ENCODE measurements around the gene A3GALT2. TPM values are rescaled to one million over a fixed set of nuclear protein-coding genes. Genes with fewer than 3 reads are reported as not detected.

Gene A3GALT2
- polyA plus RNA-seq, 3 donors, result not detected

- Mint-ChIP-seq H3K36me3 (peaks cover 61 to 73% of the 10 kb centered on the region in 2 donors), H3K9me3 (peaks cover 0 to 7% (median 3%) of the 10 kb centered on the region in 7 donors), H3K4me1 (no peaks in the 10 kb centered on the region), H3K27me3 (ENCODE audit: low read depth in 3 of 3) (no peaks in the 10 kb centered on the region), H3K27ac (no peak overlapping the region), H3K4me3 (no peak overlapping the region)
- Histone ChIP-seq H3K4me2 (replicated peaks; ENCODE audit: extremely low read depth, low read length, poor library complexity, severe bottlenecking) (no peak overlapping the region), H3K4me1 (ENCODE audit: control insufficient read depth in 1 of 2, insufficient read depth in 2 of 2, low read length in 2 of 2) (no peaks in the 10 kb centered on the region), H3K79me2 (ENCODE audit: insufficient read depth, low read length) (no peaks in the 10 kb centered on the region), H3K4me3 (replicated peaks in 1 of 3; ENCODE audit: low read depth in 2 of 3, low read length in 3 of 3) (no peak overlapping the region), H3K9me3 (replicated peaks in 1 of 2; ENCODE audit: control insufficient read depth in 1 of 2, insufficient read depth in 1 of 2, low read length in 2 of 2) (no peaks in the 10 kb centered on the region), H3K36me3 (replicated peaks in 1 of 2; ENCODE audit: control insufficient read depth in 1 of 2, insufficient read depth in 2 of 2, low read length in 2 of 2) (peaks cover 41 to 73% of the 10 kb centered on the region in 2 donors), H3K27ac (ENCODE audit: low read depth in 1 of 2, low read length in 2 of 2) (no peak overlapping the region), H3K9ac (ENCODE audit: insufficient read depth, low read length, poor library complexity, severe bottlenecking) (no peak overlapping the region), H4K20me1 (ENCODE audit: insufficient read depth, low read length) (peaks cover 37% of the 10 kb centered on the region), H3K27me3 (ENCODE audit: control insufficient read depth in 2 of 2, insufficient read depth in 2 of 2, low read length in 2 of 2) (no peaks in the 10 kb centered on the region), H2AFZ (ENCODE audit: insufficient read depth, low read depth, low read length, poor library complexity, severe bottlenecking) (no peak overlapping the region)
- 100% methylated on average over 2 of the region's 3 CpGs for WGBS (ENCODE audit: insufficient coverage)
- intact Hi-C loops (cut with micrococcal nuclease), result no loop called here
- no peak for TF ChIP-seq CTCF (IDR thresholded peaks at IDR 0.05)
- no peak for DNase-seq
These were observed 31.1 kb downstream of the A3GALT2 start for GRCh38 chr1:33289858-33290154.

GRCh38 chr1:33288976-33289857 lies 31.7 kb downstream of the A3GALT2 start:
- no peak overlapping the region for H3K27ac ChIP-seq (ENCODE audit: low read depth in 1 of 2, low read length in 2 of 2)
- H4K20me1 ChIP-seq (ENCODE audit: insufficient read depth, low read length), result peaks cover 32% of the 10 kb centered on the region
- no peaks in the 10 kb centered on the region for H3K9me3 ChIP-seq (replicated peaks in 1 of 2; ENCODE audit: control insufficient read depth in 1 of 2, insufficient read depth in 1 of 2, low read length in 2 of 2)
- peak overlapping the region in 2 of 7 donors; percentile 3 to 30 for H3K27ac Mint-ChIP-seq
- intact Hi-C loops (cut with micrococcal nuclease), result no loop called here
- H3K4me3 ChIP-seq (replicated peaks in 1 of 3; ENCODE audit: low read depth in 2 of 3, low read length in 3 of 3), result no peak overlapping the region
- no peak for TF ChIP-seq CTCF (IDR thresholded peaks at IDR 0.05)
- H3K9ac ChIP-seq (ENCODE audit: insufficient read depth, low read length, poor library complexity, severe bottlenecking), result no peak overlapping the region
- no peak overlapping the region for H2AFZ ChIP-seq (ENCODE audit: insufficient read depth, low read depth, low read length, poor library complexity, severe bottlenecking)
- no peaks in the 10 kb centered on the region for H3K79me2 ChIP-seq (ENCODE audit: insufficient read depth, low read length)
- no peak overlapping the region for H3K4me2 ChIP-seq (replicated peaks; ENCODE audit: extremely low read depth, low read length, poor library complexity, severe bottlenecking)
- H3K27me3 Mint-ChIP-seq (ENCODE audit: low read depth in 3 of 3), result no peaks in the 10 kb centered on the region
- H3K4me1 ChIP-seq (ENCODE audit: control insufficient read depth in 1 of 2, insufficient read depth in 2 of 2, low read length in 2 of 2), result no peaks in the 10 kb centered on the region
- no peak overlapping the region for H3K4me3 Mint-ChIP-seq
- H3K36me3 Mint-ChIP-seq, result peaks cover 61 to 74% of the 10 kb centered on the region in 2 donors
- WGBS (ENCODE audit: insufficient coverage), result 97% methylated on average over 12 of the region's 16 CpGs
- no peak for DNase-seq
- no peaks in the 10 kb centered on the region for H3K27me3 ChIP-seq (ENCODE audit: control insufficient read depth in 2 of 2, insufficient read depth in 2 of 2, low read length in 2 of 2)
- peaks cover 40 to 73% of the 10 kb centered on the region in 2 donors for H3K36me3 ChIP-seq (replicated peaks in 1 of 2; ENCODE audit: control insufficient read depth in 1 of 2, insufficient read depth in 2 of 2, low read length in 2 of 2)
- peaks cover 0 to 7% (median 3%) of the 10 kb centered on the region in 7 donors for H3K9me3 Mint-ChIP-seq
- H3K4me1 Mint-ChIP-seq, result no peaks in the 10 kb centered on the region

All from CD14-positive monocyte (primary cell).